Measurements from ENCODE around the gene PURB.
"Not testable (repeated sequence)": the region's sequence is repeated elsewhere in the genome, so short reads cannot be mapped to it uniquely, and the experiment has no call there.

The PURB gene

GRCh38 chr7:44891372-44891771 lies 6.0 kb upstream of the PURB start:
- peak in 2 of 5 experiments; percentile 63 to 72 for DNase-seq

DNA sequence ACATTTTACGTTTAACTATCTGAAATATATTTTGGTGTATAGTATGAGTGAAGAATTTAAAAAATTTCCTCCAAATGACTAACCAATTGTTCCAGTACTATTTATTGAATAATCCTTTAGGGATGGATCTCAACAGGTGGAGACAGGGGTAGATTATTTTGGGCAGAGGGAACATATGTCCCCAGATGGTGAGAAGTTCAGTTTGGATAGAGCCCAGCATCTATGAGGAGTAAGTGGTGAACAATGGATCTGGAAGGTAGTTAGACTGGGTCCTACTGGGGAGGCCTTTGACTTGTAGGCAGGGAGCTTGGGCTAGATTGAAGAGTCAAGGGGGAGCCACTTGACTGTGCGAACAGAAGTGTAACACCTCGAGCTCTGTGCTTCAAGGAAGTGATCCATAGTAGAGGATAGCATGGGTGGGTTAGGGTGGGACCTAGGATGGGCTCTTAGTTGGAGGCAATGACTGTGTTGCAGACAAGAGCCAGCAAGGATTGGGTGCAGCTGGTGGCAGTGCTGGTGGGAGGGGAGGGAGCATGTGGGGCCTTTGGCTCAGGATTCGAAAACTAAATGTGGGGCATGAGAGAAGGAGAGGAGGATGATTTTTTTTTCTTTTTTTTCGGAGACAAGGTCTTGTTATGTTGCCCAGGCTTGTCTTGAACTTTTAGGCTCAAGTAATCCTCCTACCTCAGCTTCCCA lies 3.9 kb upstream of the PURB start:
- DNase-seq = no peak

GRCh38 chr7:44887293-44887692 lies 2.0 kb upstream of the PURB start:
- peak in 1 of 5 experiments; percentile 28 for DNase-seq

DNA sequence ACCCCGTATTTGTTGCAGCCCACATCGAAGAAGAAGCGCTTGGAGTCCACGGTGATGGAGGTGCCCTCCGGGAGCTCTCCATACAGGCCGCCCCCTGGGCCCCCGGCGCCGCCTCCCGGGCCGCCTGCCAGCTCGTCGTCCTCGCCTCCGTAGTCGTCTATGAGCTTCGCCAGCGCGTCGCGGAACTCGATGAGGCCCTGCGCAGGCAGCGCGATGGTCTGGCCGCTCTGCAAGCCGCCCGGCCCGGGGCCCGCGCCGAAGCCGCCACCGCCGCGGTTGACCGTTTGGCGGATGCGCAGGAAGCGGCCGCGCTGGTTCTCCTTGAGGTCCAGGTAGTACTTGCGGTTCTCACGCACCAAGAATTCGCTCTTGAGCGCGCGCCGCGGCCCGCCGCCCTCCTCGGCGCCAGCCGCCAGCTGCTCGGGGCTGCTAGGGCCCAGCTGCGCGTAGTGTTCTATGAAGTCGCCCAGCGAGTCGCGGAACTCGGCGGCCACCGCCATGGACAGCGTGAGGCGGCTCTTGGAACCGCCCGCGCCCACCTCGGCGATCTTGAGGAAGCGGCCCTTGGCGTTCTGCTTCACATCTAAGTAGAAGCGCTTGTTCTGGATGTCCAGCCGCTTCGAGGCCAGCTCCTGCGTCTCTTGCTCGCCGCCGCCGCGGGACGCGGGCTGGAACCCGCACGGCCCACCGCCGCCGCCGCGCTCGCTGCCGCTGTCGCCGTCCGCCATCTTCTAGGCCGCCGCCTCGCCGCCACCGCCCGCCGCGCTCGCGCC lies 523 bp downstream of the PURB start:
- DNase-seq = peak; percentile 24 to 79 (median 44)

DNA sequence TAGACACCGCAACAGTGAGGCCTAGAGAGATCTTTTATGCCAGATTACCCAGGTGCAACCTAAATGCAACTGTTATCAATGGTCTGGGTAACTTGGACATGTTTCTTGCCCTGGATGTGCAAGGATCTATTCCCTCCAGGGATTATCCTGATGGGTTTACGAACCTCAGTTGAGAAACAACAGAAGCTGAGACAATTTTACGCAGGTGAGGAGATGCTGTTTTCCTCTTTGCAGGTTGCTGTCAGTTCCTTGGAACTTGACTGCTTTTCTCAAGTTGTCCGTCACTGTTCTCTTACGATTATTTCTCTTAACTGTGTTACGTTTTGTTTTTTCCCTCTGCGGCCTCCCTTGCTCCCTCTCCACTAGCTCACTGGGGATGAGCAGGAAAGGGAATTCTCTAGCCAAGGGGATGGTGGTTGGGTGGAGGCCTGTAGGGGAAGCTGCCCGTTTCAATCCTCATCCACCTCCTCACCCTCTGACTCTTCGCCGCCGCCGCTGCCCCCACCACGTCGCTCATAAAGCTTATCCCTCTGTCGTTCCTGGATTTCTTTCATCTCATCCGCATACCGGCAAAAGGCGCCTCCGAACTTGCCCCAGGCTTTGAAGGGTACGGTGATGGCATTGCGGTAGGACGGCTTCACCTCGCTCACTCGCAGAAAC lies 1.2 kb downstream of the PURB start:
- no peak for DNase-seq

DNA sequence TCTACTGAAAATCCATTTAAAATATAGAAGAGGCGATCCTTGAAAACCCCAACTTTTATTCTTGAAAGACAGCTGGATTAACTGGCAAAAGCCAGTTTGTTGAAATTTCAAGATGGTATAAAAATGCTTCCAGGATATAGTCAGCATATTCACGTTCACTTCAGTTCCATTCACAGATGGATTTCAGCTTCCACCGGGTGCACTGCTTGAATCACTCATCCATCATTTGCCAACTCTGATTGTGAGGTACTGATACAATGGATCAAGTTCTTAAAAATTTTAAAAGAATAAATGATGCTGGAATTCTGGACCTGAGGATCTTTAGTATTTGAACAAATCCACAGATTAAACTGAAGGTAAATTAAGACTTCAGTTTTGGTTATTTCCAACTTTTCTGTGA lies 2.4 kb downstream of the PURB start:
- DNase-seq = no peak

DNA sequence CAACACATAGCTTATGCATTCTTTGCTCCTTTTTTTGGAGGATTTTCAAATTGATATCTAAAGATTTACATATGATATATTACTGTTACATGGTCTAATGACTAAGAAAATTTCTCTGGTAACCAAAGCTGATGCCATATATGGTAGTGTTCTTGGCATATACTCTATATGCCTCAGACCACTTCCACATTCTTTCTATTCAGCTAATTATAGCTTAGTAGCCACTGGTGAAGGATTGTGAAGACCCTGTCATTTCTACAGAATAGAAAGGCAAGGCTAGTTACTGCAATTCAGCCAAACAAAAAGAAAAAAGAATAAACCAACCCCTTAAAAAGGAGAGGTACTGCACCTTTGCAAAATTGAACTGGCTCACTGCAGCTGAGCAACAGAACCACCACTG lies 3.7 kb downstream of the PURB start:
- peak in 1 of 5 experiments; percentile 65 for DNase-seq

GRCh38 chr7:44881066-44881600 lies 4.2 kb downstream of the PURB start:
- DNase-seq = no peak

DNA sequence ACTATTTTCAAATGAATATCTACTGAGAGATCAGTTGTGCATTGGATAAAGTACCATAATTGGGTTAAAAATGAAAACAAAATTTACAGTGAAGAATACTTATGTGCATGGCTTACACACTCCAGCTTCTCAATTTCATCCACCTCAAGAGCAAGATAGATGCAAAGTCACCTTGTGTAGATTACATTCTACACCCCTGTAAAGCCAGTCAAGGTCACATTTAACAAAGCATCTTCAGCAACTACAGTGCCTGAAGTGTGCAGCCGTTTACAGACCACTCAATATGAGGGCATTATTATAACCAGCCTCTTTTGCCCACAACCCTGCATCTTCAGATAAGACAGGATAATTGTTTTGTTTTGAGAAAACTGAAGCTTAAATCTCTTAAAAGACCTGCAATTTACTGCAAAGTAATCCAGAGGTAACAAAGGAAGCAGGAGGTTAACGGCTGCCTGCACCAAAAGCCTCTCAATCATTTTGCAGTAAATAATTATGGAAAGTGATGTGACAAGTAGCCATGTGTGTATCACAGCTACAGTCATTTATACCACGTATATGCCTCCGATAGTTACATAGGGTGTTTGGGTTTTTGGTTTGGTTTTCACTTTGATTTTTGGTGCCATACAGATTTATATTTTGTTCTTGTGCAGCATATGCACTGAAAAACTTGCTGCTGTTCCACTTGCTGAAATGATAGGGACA lies 4.9 kb downstream of the PURB start:
- DNase-seq = peak in 1 of 5 experiments; percentile 39

DNA sequence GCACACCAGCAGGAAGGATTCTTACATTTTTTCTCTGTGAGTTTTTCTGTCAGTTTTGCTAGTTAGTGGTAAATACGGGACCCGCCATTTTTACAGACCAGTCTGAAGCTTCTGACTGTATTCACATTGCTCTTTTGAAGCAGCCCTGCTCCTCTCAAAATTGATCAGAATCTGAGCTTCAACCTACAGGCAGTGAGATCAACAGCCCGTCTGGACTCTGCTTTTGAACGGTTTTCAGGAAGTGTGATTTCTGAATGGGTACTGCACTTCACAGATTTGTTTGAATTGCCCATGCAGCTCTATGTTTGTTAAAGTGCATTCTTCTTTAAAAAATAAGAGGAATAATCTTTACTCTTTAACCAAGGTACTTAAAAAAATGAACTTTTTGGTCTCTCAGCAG lies 8.9 kb downstream of the PURB start:
- DNase-seq = no peak

GRCh38 chr7:44875241-44875640 lies 10.1 kb downstream of the PURB start:
- no peak for DNase-seq

DNA sequence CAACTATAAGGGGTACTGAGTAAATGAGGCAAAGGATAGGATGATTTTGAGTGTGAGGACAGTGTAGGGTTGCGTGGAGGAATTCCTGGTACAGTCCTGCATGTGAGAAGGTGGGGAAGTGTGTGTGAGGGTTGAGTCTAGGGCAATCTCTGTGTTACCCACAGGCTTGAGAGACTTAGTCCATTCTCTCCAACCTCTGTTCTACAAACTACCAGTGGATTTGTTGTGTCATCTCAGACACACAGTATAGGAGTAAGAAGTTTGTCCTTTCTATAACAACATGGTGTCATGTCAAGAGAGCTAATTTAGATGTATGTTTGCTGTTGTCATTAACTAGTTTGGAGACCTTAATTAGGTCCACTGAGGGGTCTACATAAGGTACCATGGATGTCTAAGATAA lies 12.5 kb downstream of the PURB start:
- no peak for DNase-seq

DNA sequence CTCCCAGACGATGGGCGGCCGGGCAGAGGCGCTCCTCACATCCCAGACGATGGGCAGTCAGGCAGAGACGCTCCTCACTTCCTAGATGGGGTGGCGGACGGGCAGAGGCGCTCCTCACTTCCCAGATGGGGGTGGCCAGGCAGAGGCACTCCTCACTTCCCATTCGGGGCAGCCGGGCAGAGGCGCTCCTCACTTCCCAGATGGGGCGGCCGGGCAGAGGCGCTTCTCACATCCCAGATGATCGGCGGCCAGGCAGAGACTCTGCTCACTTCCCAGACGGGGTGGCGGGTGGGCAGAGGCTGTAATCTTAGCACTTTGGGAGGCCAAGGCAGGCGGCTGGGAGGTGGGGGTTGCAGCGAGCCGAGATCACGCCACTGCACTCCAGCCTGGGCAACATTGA lies 13.4 kb downstream of the PURB start:
- not testable (repeated sequence) for DNase-seq

DNA sequence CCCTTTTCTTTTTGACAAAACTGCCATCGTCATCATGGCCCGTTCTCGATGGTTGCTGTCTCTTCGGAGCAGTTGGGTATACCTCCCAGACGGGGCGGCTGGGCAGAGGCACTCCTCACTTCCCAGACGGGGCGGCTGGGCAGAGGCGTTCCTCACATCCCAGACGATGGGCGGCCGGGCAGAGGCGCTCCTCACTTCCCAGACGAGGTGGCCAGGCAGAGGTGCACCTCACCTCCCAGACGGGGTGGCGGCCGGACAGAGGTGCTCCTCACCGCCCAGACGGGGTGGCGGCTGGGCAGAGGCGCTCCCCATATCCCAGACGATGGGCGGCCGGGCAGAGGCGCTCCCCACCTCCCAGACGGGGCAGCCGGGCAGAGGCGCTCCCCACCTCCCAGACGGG lies 14.6 kb downstream of the PURB start:
- DNase-seq = not testable (repeated sequence)

DNA sequence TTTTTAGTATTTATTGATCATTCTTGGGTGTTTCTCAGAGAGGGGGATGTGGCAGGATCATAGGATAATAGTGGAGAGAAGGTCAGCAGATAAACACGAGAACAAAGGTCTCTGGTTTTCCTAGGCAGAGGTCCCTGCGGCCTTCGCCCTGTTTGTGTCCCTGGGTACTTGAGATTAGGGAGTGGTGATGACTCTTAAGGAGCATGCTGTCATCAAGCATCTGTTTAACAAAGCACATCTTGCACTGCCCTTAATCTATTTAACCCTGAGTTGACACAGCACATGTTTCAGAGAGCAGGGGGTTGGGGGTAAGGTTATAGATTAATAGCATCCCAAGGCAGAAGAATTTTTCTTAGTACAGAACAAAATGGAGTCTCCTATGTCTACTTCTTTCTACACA lies 15.0 kb downstream of the PURB start:
- DNase-seq = not testable (repeated sequence)

DNA sequence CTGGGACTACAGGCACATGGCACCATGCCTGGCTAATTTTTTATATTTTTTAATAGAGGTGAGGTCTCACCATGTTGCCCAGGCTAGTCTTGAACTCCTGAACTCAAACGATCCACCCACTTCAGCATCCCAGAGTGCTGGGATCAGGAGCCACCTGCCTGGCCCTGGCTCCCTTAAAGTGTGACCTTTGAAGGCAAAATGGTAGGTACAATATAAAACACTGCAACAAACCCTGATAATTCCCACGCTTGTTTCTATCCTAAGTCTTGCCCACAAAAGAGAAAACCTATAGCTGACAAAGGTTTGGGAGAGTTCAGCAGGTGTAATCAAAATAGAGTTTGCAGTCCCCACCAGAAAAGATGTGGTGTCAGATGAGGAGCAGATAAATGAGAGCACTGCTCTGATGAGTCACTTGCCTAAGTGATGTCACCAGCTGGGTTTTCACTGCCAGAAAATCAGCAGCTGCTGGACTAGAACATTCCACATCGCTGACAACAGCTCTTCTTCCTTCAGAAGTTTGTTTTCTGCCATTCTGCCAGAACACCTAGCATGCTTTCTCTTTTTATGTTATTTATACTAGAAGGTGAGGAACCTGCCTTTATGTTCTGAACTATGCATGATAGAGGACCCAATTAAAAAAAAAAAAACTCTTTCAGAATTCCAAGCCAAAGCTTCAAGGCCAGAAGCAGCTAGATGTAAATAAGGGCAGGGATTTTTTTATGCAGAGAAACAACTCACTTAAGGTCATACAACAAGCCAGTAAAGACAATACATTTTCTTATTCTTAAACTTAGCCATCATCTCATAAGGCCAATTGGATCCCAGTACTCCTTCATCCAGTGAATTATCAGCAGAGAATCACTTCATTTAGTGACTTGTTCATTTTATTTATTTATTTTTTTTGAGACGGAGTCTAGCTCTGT lies 18.0 kb downstream of the PURB start:
- DNase-seq = no peak

GRCh38 chr7:44861949-44862348 lies 23.4 kb downstream of the PURB start:
- DNase-seq = not testable (repeated sequence)

- DNase-seq = peak in 1 of 5 experiments; percentile 18
Observed at GRCh38 chr7:44858161-44858560, 27.2 kb downstream of the PURB start.

- no peak for DNase-seq
Observed at GRCh38 chr7:44854644-44855364, 30.5 kb downstream of the PURB start.

DNA sequence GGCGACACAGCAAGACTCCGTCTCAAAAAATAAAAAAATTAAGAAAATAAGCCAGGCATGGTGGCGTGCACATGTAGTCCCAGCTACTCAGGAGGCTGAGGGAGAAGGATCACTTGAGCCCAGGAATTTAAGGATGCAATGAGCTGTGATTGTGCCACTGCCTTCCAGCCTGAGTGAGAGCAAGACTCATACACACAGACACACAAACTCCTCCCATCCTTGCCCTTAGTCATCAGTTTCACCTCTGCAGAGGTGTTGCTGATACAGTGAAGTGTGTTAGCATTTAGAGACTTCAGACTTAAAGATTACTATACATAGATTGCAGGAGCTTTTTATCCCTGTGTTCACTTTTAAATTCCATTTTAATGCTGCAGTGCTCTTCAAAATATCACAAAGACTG lies 31.9 kb downstream of the PURB start:
- peak in 1 of 5 experiments; percentile 60 for DNase-seq

DNA sequence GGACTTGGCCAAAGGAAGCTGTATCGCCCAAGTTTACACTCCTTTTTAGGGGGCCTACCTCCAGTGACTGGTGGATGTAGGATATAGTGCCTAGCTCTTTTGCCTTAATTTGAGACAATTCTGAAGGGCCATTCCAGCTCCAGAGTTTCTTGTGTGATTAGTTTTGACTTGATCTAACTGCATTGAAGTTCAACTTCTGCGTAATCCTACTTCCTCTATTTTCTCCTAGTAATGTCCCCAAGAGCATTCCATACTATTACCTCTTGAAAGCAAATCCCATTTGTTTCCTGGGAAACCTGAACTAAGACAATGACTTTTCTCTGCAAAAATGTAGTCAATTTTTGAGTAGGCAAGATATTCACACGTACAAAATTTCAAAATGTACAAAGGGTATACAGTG lies 32.7 kb downstream of the PURB start:
- no peak for DNase-seq
